GM23338 (cell line): ENCODE data around the gene OGN. TPM values are rescaled to one million over a fixed set of nuclear protein-coding genes. Genes with fewer than 3 reads are reported as not detected.

Experiments used
- ATAC-seq: fragments of 200-7000 bp; cut with Tn5 transposase; 3 replicates; pipeline ENCODE4 v1.9.1; 2020
- DNase-seq: peaks from one replicate; pipeline ENCODE4 v3.0.0-alpha.2; 2015; ENCODE audit warnings: low spot score
- H2AFZ ChIP-seq: fragments of 200-600 bp; sonication (generic); 2 replicates; pipeline ENCODE4 v1.8.0; 2016; ENCODE audit warnings: antibody characterized with exemption, mild to moderate bottlenecking, moderate library complexity
- H3F3A ChIP-seq: fragments of 200-600 bp; sonication (generic); replicated peaks from 2 replicates; pipeline ENCODE4 v1.8.0; 2017; ENCODE audit warnings: antibody characterized with exemption, mixed run types, low read depth
- H3K27ac ChIP-seq: fragments of 200-600 bp; sonication (generic); 2 replicates; pipeline ENCODE4 v1.6.1; 2016; ENCODE audit warnings: low read depth
- H3K27me3 ChIP-seq: fragments of 200-600 bp; sonication (generic); 2 replicates; pipeline ENCODE4 v1.8.0; 2016; ENCODE audit warnings: mild to moderate bottlenecking, mixed run types, moderate library complexity; ENCODE audit not compliant: insufficient read depth
- H3K36me3 ChIP-seq: fragments of 200-600 bp; sonication (generic); 2 replicates; pipeline ENCODE4 v1.8.0; 2016; ENCODE audit warnings: mild to moderate bottlenecking; ENCODE audit not compliant: insufficient read depth
- H3K4me1 ChIP-seq: fragments of 200-600 bp; sonication (generic); 2 replicates; pipeline ENCODE4 v1.8.0; 2016; ENCODE audit warnings: mild to moderate bottlenecking, moderate library complexity; ENCODE audit not compliant: insufficient read depth
- H3K4me2 ChIP-seq: fragments of 200-600 bp; sonication (generic); 2 replicates; pipeline ENCODE4 v1.7.1; 2017; ENCODE audit warnings: mixed run types
- H3K4me3 ChIP-seq: fragments of 200-600 bp; sonication (generic); 2 replicates; pipeline ENCODE4 v1.6.1; 2016; ENCODE audit warnings: mixed run types
- H3K79me2 ChIP-seq: fragments of 200-600 bp; sonication (generic); replicated peaks from 2 replicates; pipeline ENCODE4 v1.8.0; 2017; ENCODE audit warnings: mild to moderate bottlenecking; ENCODE audit not compliant: insufficient read depth
- H3K9me2 ChIP-seq: fragments of 200-600 bp; sonication (generic); 2 replicates; pipeline ENCODE4 v1.8.0; 2017; ENCODE audit not compliant: insufficient read depth
- H4K20me1 ChIP-seq: fragments of 200-600 bp; sonication (generic); replicated peaks from 2 replicates; pipeline ENCODE4 v1.8.0; 2017; ENCODE audit warnings: mild to moderate bottlenecking; ENCODE audit not compliant: insufficient read depth
- H3K27ac Mint-ChIP-seq: 2 replicates; pipeline ENCODE4 v1.8.0; 2020; ENCODE audit warnings: inconsistent platforms, mild to moderate bottlenecking, moderate library complexity, mixed read lengths
- H3K27me3 Mint-ChIP-seq: 3 replicates; pipeline ENCODE4 v1.8.0; 2022; ENCODE audit warnings: low read depth, mild to moderate bottlenecking, moderate library complexity, mixed read lengths, inconsistent platforms; ENCODE audit not compliant: insufficient read depth, poor library complexity
- H3K36me3 Mint-ChIP-seq: 3 replicates; pipeline ENCODE4 v1.8.0; 2021; ENCODE audit warnings: low read depth, mild to moderate bottlenecking, inconsistent platforms, moderate library complexity, mixed read lengths
- H3K4me1 Mint-ChIP-seq: 3 replicates; pipeline ENCODE4 v1.8.0; 2020; ENCODE audit warnings: mild to moderate bottlenecking, inconsistent platforms, mixed read lengths
- H3K4me3 Mint-ChIP-seq: 3 replicates; pipeline ENCODE4 v1.8.0; 2021; ENCODE audit warnings: moderate library complexity, mild to moderate bottlenecking, inconsistent platforms, mixed read lengths
- H3K9me3 Mint-ChIP-seq: 3 replicates; pipeline ENCODE4 v1.8.0; 2020; ENCODE audit warnings: moderate library complexity, mild to moderate bottlenecking, inconsistent platforms, mixed read lengths
- CREB1 ChIP-seq: fragments of 250-450 bp; sonication (Bioruptor Pico); IDR thresholded peaks from 2 replicates; pipeline ENCODE4 v1.5.0; 2020; ENCODE audit warnings: low read depth, mild to moderate bottlenecking, moderate library complexity
- EZH2 ChIP-seq: fragments of 200-600 bp; sonication (generic); IDR thresholded peaks from one replicate; pipeline ENCODE4 v1.8.0; 2017; ENCODE audit warnings: antibody characterized with exemption, mild to moderate bottlenecking, low read depth; ENCODE audit not compliant: unreplicated experiment
- EZH2phosphoT487 ChIP-seq: fragments of 200-600 bp; sonication (generic); IDR thresholded peaks from one replicate; pipeline ENCODE4 v1.8.1; 2018; ENCODE audit warnings: antibody characterized with exemption; ENCODE audit not compliant: unreplicated experiment
- JUNB ChIP-seq: IDR thresholded peaks from one replicate; pipeline ENCODE4 v1.6.1; 2016; ENCODE audit warnings: antibody characterized with exemption; ENCODE audit not compliant: unreplicated experiment
- NANOG ChIP-seq: IDR thresholded peaks from 2 replicates; pipeline ENCODE4 v1.6.1; 2016; ENCODE audit warnings: antibody characterized with exemption, borderline replicate concordance
- POLR2AphosphoS5 ChIP-seq: IDR thresholded peaks from 2 replicates; pipeline ENCODE4 v1.6.1; 2016; ENCODE audit warnings: antibody characterized with exemption, low read depth
- STAT1 ChIP-seq: IDR thresholded peaks from one replicate; pipeline ENCODE4 v1.6.1; 2016; ENCODE audit warnings: antibody characterized with exemption; ENCODE audit not compliant: unreplicated experiment
- ZNF114 ChIP-seq: fragments of 250-450 bp; sonication (Bioruptor Pico); IDR thresholded peaks from 2 replicates; pipeline ENCODE4 v1.5.0; 2020; ENCODE audit warnings: mild to moderate bottlenecking, moderate library complexity
- ZNF331 ChIP-seq: fragments of 250-450 bp; sonication (Bioruptor Pico); IDR thresholded peaks from 2 replicates; pipeline ENCODE4 v1.5.0; 2020; ENCODE audit warnings: low read depth, mild to moderate bottlenecking, moderate library complexity
- polyA plus RNA-seq: library from polyadenylated mRNA; unstranded; fragments of >200 nt; fragmentation: Nextera tagmentation; extraction: Ambion mirVana; gene quantifications from 2 replicates; pipeline ENCODE4 v1.2.1, GENCODE V29; 2016
- total RNA-seq: library from RNA; depleted of rRNA; stranded (reverse); fragments of >200 nt; shearing (Covaris generic); gene quantifications from 2 replicates; pipeline ENCODE4 v1.2.3, GENCODE V29; 2014
- TF ChIP-seq, protein P1 (sequence below): IDR thresholded peaks from one replicate; pipeline ENCODE4 v1.6.1; 2018; ENCODE audit warnings: antibody characterized with exemption; ENCODE audit not compliant: unreplicated experiment
- TF ChIP-seq, protein P2 (sequence below): IDR thresholded peaks from 2 replicates; pipeline ENCODE4 v1.6.1; 2016; ENCODE audit warnings: antibody characterized with exemption
- TF ChIP-seq, protein P3 (sequence below), 2 experiments: fragments of 200-600 bp in 1 of 2; sonication (generic) in 1 of 2; conservative IDR thresholded peaks; 2 replicates each; pipeline versions ENCODE4 v1.5.1 to v1.6.1; 2016 to 2017; ENCODE audit warnings: antibody characterized with exemption in 2 of 2, low read depth in 2 of 2, mild to moderate bottlenecking in 2 of 2, moderate library complexity in 1 of 2
- TF ChIP-seq, protein P4 (sequence below): fragments of 250-450 bp; sonication (Bioruptor Pico); IDR thresholded peaks from 2 replicates; pipeline ENCODE4 v1.5.0; 2020; ENCODE audit warnings: mild to moderate bottlenecking, moderate library complexity

OGN gene
- total and polyA plus RNA-seq, 2 experiments from 2014 or later = 2.5 TPM; not detected in 1

DNA sequence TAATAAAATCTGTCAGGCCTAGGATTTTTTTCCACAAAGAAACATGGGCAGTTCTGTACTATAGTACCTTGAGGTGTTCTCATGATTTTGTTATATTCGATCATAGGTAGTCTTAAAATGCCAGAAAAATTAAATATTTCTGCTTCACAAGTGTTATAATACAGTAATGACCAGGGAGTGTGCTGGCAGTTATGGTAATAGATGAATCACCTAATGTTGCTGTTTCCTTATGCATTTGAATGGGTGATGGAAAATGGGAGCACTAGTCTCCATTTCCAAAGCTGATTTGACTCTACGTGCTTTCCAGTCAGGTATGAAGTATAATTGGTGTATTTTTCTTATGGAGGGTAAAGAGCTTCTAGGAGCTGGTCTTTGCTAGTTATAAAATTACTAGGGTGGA lies 23.8 kb downstream of the OGN start:
- no peaks in the 10 kb centered on the region; the same call in 2 of the 3 replicates for H3K9me3 Mint-ChIP-seq
- no peak overlapping the region for H3K4me3 Mint-ChIP-seq
- no peaks in the 10 kb centered on the region for H3K9me2 ChIP-seq
- H3K27ac ChIP-seq = no peak overlapping the region
- no peak overlapping the region for H3K27ac Mint-ChIP-seq
- no peaks in the 10 kb centered on the region for H3K36me3 Mint-ChIP-seq
- TF ChIP-seq NANOG = no peak
- TF ChIP-seq, protein P1, sequence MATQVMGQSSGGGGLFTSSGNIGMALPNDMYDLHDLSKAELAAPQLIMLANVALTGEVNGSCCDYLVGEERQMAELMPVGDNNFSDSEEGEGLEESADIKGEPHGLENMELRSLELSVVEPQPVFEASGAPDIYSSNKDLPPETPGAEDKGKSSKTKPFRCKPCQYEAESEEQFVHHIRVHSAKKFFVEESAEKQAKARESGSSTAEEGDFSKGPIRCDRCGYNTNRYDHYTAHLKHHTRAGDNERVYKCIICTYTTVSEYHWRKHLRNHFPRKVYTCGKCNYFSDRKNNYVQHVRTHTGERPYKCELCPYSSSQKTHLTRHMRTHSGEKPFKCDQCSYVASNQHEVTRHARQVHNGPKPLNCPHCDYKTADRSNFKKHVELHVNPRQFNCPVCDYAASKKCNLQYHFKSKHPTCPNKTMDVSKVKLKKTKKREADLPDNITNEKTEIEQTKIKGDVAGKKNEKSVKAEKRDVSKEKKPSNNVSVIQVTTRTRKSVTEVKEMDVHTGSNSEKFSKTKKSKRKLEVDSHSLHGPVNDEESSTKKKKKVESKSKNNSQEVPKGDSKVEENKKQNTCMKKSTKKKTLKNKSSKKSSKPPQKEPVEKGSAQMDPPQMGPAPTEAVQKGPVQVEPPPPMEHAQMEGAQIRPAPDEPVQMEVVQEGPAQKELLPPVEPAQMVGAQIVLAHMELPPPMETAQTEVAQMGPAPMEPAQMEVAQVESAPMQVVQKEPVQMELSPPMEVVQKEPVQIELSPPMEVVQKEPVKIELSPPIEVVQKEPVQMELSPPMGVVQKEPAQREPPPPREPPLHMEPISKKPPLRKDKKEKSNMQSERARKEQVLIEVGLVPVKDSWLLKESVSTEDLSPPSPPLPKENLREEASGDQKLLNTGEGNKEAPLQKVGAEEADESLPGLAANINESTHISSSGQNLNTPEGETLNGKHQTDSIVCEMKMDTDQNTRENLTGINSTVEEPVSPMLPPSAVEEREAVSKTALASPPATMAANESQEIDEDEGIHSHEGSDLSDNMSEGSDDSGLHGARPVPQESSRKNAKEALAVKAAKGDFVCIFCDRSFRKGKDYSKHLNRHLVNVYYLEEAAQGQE = no peak
- TF ChIP-seq, protein P2, sequence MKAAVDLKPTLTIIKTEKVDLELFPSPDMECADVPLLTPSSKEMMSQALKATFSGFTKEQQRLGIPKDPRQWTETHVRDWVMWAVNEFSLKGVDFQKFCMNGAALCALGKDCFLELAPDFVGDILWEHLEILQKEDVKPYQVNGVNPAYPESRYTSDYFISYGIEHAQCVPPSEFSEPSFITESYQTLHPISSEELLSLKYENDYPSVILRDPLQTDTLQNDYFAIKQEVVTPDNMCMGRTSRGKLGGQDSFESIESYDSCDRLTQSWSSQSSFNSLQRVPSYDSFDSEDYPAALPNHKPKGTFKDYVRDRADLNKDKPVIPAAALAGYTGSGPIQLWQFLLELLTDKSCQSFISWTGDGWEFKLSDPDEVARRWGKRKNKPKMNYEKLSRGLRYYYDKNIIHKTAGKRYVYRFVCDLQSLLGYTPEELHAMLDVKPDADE = no peak
- TF ChIP-seq, protein P3, sequence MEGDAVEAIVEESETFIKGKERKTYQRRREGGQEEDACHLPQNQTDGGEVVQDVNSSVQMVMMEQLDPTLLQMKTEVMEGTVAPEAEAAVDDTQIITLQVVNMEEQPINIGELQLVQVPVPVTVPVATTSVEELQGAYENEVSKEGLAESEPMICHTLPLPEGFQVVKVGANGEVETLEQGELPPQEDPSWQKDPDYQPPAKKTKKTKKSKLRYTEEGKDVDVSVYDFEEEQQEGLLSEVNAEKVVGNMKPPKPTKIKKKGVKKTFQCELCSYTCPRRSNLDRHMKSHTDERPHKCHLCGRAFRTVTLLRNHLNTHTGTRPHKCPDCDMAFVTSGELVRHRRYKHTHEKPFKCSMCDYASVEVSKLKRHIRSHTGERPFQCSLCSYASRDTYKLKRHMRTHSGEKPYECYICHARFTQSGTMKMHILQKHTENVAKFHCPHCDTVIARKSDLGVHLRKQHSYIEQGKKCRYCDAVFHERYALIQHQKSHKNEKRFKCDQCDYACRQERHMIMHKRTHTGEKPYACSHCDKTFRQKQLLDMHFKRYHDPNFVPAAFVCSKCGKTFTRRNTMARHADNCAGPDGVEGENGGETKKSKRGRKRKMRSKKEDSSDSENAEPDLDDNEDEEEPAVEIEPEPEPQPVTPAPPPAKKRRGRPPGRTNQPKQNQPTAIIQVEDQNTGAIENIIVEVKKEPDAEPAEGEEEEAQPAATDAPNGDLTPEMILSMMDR (conservative IDR thresholded peaks at IDR 0.05; ENCODE audit: low read depth in 2 of 2) = no peak
- no peak for TF ChIP-seq JUNB
- TF ChIP-seq EZH2 = no peak
- TF ChIP-seq EZH2phosphoT487 = no peak
- no peak for TF ChIP-seq POLR2AphosphoS5
- TF ChIP-seq STAT1 = no peak
- no peak for TF ChIP-seq ZNF331 (CRISPR knock-in tag)
- no peak for TF ChIP-seq CREB1 (CRISPR knock-in tag)
- no peak for TF ChIP-seq ZNF114 (CRISPR knock-in tag)
- TF ChIP-seq, protein P4, sequence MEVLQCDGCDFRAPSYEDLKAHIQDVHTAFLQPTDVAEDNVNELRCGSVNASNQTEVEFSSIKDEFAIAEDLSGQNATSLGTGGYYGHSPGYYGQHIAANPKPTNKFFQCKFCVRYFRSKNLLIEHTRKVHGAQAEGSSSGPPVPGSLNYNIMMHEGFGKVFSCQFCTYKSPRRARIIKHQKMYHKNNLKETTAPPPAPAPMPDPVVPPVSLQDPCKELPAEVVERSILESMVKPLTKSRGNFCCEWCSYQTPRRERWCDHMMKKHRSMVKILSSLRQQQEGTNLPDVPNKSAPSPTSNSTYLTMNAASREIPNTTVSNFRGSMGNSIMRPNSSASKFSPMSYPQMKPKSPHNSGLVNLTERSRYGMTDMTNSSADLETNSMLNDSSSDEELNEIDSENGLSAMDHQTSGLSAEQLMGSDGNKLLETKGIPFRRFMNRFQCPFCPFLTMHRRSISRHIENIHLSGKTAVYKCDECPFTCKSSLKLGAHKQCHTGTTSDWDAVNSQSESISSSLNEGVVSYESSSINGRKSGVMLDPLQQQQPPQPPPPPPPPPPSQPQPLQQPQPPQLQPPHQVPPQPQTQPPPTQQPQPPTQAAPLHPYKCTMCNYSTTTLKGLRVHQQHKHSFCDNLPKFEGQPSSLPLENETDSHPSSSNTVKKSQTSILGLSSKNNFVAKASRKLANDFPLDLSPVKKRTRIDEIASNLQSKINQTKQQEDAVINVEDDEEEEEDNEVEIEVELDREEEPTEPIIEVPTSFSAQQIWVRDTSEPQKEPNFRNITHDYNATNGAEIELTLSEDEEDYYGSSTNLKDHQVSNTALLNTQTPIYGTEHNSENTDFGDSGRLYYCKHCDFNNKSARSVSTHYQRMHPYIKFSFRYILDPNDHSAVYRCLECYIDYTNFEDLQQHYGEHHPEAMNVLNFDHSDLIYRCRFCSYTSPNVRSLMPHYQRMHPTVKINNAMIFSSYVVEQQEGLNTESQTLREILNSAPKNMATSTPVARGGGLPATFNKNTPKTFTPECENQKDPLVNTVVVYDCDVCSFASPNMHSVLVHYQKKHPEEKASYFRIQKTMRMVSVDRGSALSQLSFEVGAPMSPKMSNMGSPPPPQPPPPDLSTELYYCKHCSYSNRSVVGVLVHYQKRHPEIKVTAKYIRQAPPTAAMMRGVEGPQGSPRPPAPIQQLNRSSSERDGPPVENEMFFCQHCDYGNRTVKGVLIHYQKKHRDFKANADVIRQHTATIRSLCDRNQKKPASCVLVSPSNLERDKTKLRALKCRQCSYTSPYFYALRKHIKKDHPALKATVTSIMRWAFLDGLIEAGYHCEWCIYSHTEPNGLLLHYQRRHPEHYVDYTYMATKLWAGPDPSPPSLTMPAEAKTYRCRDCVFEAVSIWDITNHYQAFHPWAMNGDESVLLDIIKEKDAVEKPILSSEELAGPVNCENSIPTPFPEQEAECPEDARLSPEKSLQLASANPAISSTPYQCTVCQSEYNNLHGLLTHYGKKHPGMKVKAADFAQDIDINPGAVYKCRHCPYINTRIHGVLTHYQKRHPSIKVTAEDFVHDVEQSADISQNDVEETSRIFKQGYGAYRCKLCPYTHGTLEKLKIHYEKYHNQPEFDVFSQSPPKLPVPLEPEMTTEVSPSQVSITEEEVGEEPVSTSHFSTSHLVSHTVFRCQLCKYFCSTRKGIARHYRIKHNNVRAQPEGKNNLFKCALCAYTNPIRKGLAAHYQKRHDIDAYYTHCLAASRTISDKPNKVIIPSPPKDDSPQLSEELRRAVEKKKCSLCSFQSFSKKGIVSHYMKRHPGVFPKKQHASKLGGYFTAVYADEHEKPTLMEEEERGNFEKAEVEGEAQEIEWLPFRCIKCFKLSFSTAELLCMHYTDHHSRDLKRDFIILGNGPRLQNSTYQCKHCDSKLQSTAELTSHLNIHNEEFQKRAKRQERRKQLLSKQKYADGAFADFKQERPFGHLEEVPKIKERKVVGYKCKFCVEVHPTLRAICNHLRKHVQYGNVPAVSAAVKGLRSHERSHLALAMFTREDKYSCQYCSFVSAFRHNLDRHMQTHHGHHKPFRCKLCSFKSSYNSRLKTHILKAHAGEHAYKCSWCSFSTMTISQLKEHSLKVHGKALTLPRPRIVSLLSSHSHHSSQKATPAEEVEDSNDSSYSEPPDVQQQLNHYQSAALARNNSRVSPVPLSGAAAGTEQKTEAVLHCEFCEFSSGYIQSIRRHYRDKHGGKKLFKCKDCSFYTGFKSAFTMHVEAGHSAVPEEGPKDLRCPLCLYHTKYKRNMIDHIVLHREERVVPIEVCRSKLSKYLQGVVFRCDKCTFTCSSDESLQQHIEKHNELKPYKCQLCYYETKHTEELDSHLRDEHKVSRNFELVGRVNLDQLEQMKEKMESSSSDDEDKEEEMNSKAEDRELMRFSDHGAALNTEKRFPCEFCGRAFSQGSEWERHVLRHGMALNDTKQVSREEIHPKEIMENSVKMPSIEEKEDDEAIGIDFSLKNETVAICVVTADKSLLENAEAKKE (CRISPR knock-in tag) = no peak
- H3K36me3 ChIP-seq = no peaks in the 10 kb centered on the region
- H2AFZ ChIP-seq = no peak overlapping the region
- no peak for DNase-seq
- H3F3A ChIP-seq = no peaks in the 10 kb centered on the region
- no peaks in the 10 kb centered on the region for H3K79me2 ChIP-seq
- peaks cover 40% of the 10 kb centered on the region for H3K4me1 Mint-ChIP-seq
- H4K20me1 ChIP-seq = no peaks in the 10 kb centered on the region
- H3K4me2 ChIP-seq = no peak overlapping the region; the same call in 1 of the 2 replicates
- H3K4me3 ChIP-seq = no peak overlapping the region
- peaks cover 48% of the 10 kb centered on the region for H3K4me1 ChIP-seq
- H3K27me3 Mint-ChIP-seq = no peaks in the 10 kb centered on the region
- H3K27me3 ChIP-seq = no peaks in the 10 kb centered on the region
- no peak for ATAC-seq
